Suppressor macrophage (primary cell): ENCODE results near the gene ZBTB33.

ENCODE experiments used
- DNase-seq, 4 experiments: peaks; one replicate each; pipeline ENCODE4 v3.0.0-alpha.2; 2020 to 2022
- total RNA-seq, 17 experiments: gene quantifications; one replicate each; lab custom pipeline; 2026; ENCODE audit warnings: mixed read lengths in 6 of 17, inconsistent platforms in 3 of 17; lab: John Stamatoyannopoulos, UW

Gene ZBTB33
- 14.3 to 82.1 (median 37.1) reads per million in 17 experiments for total RNA-seq

- peak; percentile 92 to 96 (median 94) for DNase-seq
These were observed at the start of gene ZBTB33 for GRCh38 chrX:120250522-120251271. Gene ZBTB33, plus strand, starts transcription at chrX:120250812. Its CDS starts 2,604 bp downstream, at chrX:120253416.

DNA sequence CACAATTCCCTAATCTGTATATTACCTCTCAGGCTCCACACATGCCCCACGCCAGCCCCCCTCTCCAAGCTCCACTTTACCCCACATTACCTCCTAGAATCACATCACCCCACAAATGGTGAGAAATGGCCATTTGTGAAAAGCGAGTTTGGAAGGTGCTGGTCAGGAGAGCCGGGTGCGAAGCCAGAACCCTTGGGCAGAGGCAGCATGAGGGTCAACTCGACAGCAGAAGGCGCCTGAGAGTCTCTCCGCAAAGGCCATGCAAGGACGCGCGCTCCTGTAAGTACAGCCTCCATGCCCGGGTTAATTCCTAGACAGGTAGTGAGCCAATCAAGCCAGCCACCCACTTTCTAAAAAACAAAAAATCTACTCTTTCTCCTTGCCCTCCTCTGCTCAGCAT lies 49.8 kb upstream of the ZBTB33 start:
- DNase-seq = no peak

DNA sequence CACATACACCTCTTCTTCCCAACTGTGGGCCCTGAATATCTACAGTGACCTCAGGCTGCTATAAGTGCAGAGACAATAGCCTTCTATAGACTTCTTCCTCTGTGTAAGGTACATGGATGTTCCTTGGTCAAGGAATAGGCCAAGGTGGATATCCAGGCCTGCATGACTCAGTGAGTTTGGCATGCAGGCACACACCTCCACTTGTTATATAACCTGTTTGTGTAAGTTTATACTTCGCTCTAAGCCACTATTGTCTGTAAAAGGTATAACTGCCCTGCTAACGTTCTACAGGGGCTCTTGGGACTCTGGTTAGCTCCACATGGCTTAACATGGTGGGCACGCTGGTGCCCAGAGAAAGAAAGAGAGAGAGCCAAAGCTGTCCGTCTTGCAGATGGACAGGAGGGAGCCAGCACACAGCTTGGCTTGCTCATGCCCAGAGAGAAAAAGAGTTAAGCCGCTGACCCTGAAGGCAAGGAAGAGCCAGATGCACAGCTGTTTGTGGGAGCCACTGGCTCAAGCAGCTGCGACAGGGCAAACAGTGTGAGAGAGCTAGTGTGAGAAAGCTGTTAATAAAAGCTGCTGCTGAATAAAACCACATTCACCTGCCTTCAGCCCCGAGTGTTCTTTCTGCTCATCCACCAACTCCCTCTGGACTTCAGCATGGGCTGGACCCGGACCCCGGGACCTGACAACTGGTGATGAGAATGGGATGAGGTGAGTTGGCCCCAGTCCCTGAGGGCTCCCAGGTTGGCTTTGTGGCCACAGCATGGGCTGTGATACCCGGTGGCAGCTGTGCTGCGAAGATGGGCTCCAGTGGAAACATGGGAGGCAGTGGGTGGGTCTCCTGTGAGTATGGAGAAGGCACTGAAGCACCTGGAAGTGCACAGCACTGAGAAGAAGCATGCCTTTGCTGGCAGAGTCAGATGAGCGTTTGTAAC lies 44.5 kb upstream of the ZBTB33 start:
- DNase-seq = no peak

GRCh38 chrX:120207009-120207605 lies 43.5 kb upstream of the ZBTB33 start:
- no peak for DNase-seq

DNA sequence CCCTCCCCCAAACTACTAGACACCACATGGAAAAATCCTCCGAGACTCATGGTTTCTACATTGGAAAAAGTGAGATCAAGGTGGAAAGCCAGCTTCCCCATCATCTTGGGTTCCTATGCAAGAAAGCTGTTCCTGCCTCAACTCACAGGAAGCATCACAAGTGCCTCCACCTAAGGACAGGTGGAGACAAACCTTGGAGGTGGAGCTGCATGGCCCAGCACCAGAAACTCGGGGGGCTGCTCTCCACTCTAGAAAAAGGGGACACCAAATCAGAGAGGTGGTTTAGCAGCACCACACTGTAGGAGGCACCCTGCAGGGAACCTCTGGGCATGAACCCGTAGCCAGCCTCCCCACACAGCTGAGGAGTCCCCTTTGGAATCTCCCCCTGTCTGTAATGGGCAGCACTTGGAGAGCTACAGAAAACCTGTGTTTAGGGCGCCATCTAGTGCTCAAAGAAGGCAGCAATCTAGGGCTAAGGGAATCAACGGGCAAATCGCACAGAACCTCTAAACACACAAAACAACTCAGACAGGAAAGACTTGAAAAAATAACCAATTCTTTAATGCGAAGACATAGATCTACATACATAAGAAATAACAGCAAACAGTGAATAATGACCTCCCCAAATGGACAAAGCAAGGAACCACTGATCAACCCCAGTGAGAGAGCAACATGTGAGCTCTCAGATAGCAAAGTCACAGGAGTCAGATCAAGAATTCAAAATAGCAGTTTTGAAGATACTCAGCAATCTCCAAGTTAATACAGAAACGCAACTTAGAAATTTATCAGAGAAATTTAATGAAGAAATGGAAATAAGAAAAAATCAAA lies 37.0 kb upstream of the ZBTB33 start:
- DNase-seq = peak; percentile 59 to 68 (median 64)

DNA sequence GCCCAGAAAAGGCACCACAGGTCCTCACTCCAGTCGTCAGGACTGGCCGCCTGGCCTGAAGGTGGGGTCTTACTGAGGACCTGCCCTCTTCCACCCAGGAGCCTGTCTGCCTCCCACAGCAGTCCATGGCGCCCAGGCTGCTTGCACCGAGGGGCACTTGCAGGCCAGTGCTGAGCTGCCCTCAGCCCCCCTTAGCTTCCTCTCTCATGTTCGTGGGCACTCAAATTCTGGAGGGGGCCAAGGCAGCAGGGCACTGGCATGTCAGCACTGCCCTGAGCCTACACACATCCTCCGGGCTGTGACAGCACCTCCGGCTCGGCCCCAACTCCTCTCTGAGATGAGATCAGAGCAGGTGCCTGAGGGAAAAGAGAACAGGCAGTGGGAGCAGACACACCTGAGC lies 27.2 kb upstream of the ZBTB33 start:
- no peak for DNase-seq

DNA sequence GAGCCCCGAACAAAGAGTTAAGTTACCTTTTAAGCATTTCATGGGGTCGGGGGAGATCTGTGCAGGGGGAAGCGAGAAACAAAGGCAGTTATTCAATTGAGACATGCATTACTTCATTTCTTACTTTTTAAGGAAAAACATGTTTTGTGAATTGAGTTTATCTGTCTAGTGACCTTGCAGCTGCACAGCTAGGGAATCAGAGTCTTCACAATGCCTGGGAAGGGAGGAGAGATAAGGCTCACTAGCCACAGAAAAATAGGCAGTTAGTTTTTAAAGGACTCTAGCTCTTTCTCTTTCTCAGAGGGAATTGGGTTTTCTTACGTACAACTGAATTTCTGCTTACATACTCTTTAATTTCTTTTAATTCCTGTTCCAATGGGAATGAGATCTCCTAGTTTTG lies 26.2 kb upstream of the ZBTB33 start:
- DNase-seq = no peak

GRCh38 chrX:120228187-120228908 lies 22.3 kb upstream of the ZBTB33 start:
- DNase-seq = no peak

GRCh38 chrX:120235284-120235683 lies 15.3 kb upstream of the ZBTB33 start:
- no peak for DNase-seq

- no peak for DNase-seq
These were observed 13.7 kb upstream of the ZBTB33 start for GRCh38 chrX:120236687-120237479.

DNA sequence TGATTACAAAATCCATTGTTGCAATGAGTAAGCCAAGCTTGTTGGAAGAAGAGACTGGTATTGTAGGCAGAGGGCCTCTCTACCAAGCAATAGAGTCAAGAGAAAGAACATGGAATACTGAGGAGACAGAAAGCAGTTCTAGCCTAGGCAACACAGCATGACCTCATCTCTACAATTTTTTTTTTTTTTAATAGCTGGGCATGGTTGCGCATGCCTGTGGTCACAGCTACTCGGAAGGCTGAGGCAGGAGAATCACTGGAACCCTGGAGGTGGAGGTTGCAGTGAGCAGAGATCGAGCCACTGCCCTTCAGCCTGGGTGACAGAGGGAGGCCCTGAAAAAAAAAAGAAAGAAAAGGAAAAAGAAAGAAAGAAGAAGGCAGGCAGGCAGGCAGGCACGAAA lies 11.7 kb upstream of the ZBTB33 start:
- no peak for DNase-seq

GRCh38 chrX:120242813-120243212 lies 7.8 kb upstream of the ZBTB33 start:
- DNase-seq = no peak

GRCh38 chrX:120244395-120244734 lies 6.2 kb upstream of the ZBTB33 start:
- no peak for DNase-seq

GRCh38 chrX:120244735-120245498 lies 5.7 kb upstream of the ZBTB33 start:
- DNase-seq = peak; percentile 68 to 77 (median 72)

- peak; percentile 12 to 55 (median 41) for DNase-seq
These were observed 929 bp downstream of the ZBTB33 start for GRCh38 chrX:120251471-120252011.

DNA sequence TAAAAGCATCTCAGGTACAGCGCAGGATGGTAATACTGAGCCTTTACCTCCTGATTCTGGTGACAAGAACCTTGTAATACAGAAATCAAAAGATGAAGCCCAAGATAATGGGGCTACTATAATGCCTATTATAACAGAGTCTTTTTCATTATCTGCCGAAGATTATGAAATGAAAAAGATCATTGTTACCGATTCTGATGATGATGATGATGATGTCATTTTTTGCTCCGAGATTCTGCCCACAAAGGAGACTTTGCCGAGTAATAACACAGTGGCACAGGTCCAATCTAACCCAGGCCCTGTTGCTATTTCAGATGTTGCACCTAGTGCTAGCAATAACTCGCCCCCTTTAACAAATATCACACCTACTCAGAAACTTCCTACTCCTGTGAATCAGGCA lies 3.2 kb downstream of the ZBTB33 start:
- DNase-seq = no peak

DNA sequence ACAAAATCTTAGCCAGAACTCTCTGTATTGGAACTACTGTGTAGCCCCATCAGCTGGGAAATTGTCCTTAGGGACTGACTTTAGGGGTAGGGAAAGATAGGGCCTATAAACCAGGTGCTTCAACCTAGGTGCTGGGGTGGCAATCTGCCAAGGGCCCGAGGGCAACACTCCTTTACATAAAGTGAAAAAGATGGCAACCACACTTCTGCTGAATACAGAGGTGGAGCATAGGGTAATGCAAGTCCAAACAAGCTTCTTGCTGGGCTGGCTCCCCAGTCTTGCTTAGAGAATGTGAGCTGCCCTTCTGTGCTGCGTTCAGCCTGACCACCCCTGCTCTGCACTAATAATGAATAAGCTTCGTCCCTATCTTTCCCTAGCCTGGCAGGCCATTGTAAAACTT lies 9.8 kb downstream of the ZBTB33 start:
- DNase-seq = no peak

DNA sequence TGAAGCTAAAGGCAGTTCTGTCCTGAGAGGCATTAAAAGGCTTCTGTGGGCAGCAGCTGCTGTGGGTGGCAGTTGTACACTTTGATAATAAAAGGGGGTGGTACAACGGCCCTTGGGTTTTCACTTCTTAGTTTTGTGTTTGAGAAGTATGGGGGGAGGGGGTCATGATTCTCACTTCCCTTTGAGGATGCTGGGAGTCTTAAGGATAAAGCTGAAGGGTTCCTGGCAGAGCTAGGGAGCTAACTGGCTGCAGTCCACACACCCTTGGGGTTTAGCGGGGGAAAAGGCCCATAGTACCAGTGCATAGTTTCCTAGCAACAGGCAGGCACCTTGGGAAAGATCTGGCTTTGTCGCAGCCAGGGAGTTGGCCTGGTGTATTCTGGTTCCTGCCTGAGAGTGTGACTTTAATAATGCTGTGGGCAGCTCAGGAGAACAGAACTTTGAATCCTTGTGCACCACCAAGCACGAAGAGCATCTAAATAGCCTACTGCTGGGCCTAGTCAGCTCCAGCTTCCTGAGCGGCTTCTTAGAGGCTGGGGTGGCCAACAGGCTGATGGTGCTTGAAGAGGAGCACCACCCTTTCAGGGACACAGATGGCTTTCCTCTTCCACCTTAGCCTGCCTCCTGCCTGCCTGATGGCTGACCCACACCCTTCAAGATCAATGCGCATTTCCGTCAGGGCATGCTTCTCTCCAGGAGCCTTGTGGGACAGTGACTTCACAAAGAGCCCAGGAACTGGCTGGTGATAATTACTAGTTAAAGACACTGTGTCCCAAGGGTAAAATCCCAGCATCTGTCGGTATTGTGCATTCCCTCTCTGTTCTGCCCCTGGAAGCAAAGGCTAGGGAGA lies 12.5 kb downstream of the ZBTB33 start:
- DNase-seq = peak; percentile 10 to 52 (median 42)

GRCh38 chrX:120264341-120264740 lies 13.7 kb downstream of the ZBTB33 start:
- DNase-seq = peak; percentile 59 to 80 (median 76)
